Panc1 (cell line): ENCODE data around the gene VEGFD. TPM values are rescaled to one million over a fixed set of nuclear protein-coding genes. Genes with fewer than 3 reads are reported as not detected.

Experiments used
- ATAC-seq: fragments of 200-7000 bp; cut with Tn5 transposase; 2 replicates; pipeline ENCODE4 v1.9.1; 2020; ENCODE audit warnings: mild to moderate bottlenecking, moderate library complexity
- BruUV-seq: library from RNA; stranded (reverse); fragments of 400-500 nt; replicated peaks from 2 replicates; lab custom pipeline; 2021; lab: Mats Ljungman, UMichigan
- CTCF ChIA-PET: fragments of 300-600 bp; sonication (Branson Sonifier 250); formaldehyde crosslinking; loops from one replicate; lab custom pipeline; 2022; ENCODE audit warnings: antibody characterized with exemption; lab: Charles Lee
- POLR2A ChIA-PET: fragments of 300-600 bp; sonication (Branson Sonifier 250); formaldehyde crosslinking; loops from one replicate; lab custom pipeline; 2022; ENCODE audit warnings: antibody characterized with exemption; lab: Charles Lee
- DNase-seq: peaks from one replicate; pipeline ENCODE4 v3.0.0-alpha.2; 2010; ENCODE audit warnings: low read depth, low spot score
- H3K27ac ChIP-seq: 2 replicates; pipeline ENCODE4 v1.5.1; 2011; ENCODE audit warnings: mild to moderate bottlenecking, low read length, inconsistent platforms
- H3K27me3 ChIP-seq: fragments of 200-500 bp; sonication (Bioruptor generic); 2 replicates; pipeline ENCODE4 v1.6.0; 2014; ENCODE audit warnings: low read length, inconsistent platforms; ENCODE audit not compliant: control insufficient read depth, insufficient read depth
- H3K36me3 ChIP-seq: fragments of 200-500 bp; sonication (Bioruptor generic); 2 replicates; pipeline ENCODE4 v1.5.1; 2014; ENCODE audit warnings: inconsistent platforms, mild to moderate bottlenecking, low read length, moderate library complexity; ENCODE audit not compliant: control insufficient read depth, insufficient read depth
- H3K4me1 ChIP-seq: 2 replicates; pipeline ENCODE4 v1.5.1; 2011; ENCODE audit warnings: inconsistent platforms, mild to moderate bottlenecking, low read length, moderate library complexity; ENCODE audit not compliant: control insufficient read depth, insufficient read depth
- H3K4me3 ChIP-seq, 2 experiments: 2 replicates each; pipeline ENCODE4 v1.5.1; 2011 to 2012; ENCODE audit warnings: low read depth in 2 of 2, low read length in 2 of 2, mild to moderate bottlenecking in 2 of 2, inconsistent platforms in 1 of 2, moderate library complexity in 1 of 2
- H3K9me3 ChIP-seq: fragments of 200-500 bp; sonication (Bioruptor generic); 2 replicates; pipeline ENCODE4 v1.5.1; 2014; ENCODE audit warnings: low read depth, mild to moderate bottlenecking, inconsistent platforms, low read length, moderate library complexity; ENCODE audit not compliant: control insufficient read depth, insufficient read depth
- CTCF ChIP-seq: fragments of 450-650 bp; IDR thresholded peaks from 2 replicates; pipeline ENCODE4 v1.5.1; 2017; ENCODE audit warnings: mild to moderate bottlenecking
- POLR2AphosphoS5 ChIP-seq: IDR thresholded peaks from 2 replicates; pipeline ENCODE4 v1.6.1; 2012; ENCODE audit warnings: mild to moderate bottlenecking, low read depth, low read length, moderate library complexity
- REST ChIP-seq, 2 experiments: IDR thresholded peaks; 2 replicates each; pipeline ENCODE4 v1.6.1; 2011 to 2012; ENCODE audit warnings: low read depth in 2 of 2, control low read depth in 1 of 2, low read length in 1 of 2, mild to moderate bottlenecking in 1 of 2, moderate library complexity in 1 of 2; ENCODE audit not compliant: insufficient read depth in 1 of 2
- SIN3A ChIP-seq: IDR thresholded peaks from 2 replicates; pipeline ENCODE4 v1.6.1; 2012; ENCODE audit warnings: low read depth, mild to moderate bottlenecking, low read length, moderate library complexity, borderline replicate concordance; ENCODE audit not compliant: insufficient read depth
- TCF7L2 ChIP-seq: IDR thresholded peaks from 2 replicates; pipeline ENCODE4 v1.6.1; 2011; ENCODE audit warnings: mild to moderate bottlenecking, low read depth, low read length, inconsistent platforms
- in situ Hi-C: cut with HindIII; loops from 2 replicates; pipeline ENCODE4 v1.10.0; 2016; ENCODE audit warnings: low sequenced_read_pairs, low pct_unique_long_range_greater_than_20kb
- intact Hi-C: fragments of 100-400 bp; cut with micrococcal nuclease; formaldehyde crosslinking; loops from one replicate; pipeline ENCODE4 v1.10.0; 2022; ENCODE audit not compliant: unreplicated experiment
- total RNA-seq: library from RNA; stranded (reverse); gene quantifications from one replicate; pipeline ENCODE4 v1.2.1, GENCODE V29; 2021; ENCODE audit not compliant: unreplicated experiment

VEGFD gene
- total RNA-seq, 1 experiment from 2014 or later: not detected

- intact Hi-C loops: no loop called here
- in situ Hi-C loops: no loop called here
- H3K36me3 ChIP-seq: no peaks in the 10 kb centered on the region
- H3K4me3 ChIP-seq: no peak overlapping the region
- CTCF ChIA-PET: no interaction called here
- no peak for ATAC-seq
- no peaks in the 10 kb centered on the region for H3K4me1 ChIP-seq
- POLR2A ChIA-PET: no interaction called here
- no peak for DNase-seq
- no TSS peak for BruUV-seq
- no peaks in the 10 kb centered on the region for H3K27me3 ChIP-seq
- TF ChIP-seq SIN3A (no peak), REST (IDR thresholded peaks at IDR 0.05; ENCODE audit: insufficient read depth in 1 of 2, low read depth in 2 of 2, low read length in 1 of 2) (no peak), TCF7L2 (no peak), CTCF (no peak), POLR2AphosphoS5 (no peak)
- no peaks in the 10 kb centered on the region for H3K9me3 ChIP-seq
- H3K27ac ChIP-seq: no peak overlapping the region
Observed at GRCh38 chrX:15298201-15298600, 86.0 kb downstream of the VEGFD start.

Other genes starting within 250 kb of the VEGFD start
- 6.5 TPM for gene ASB9, start 114.3 kb downstream of the VEGFD start, total RNA-seq
- not detected for gene ASB11, start 68.8 kb downstream of the VEGFD start, total RNA-seq
- 8.2 TPM for gene PIGA, start 48.9 kb downstream of the VEGFD start, total RNA-seq
- 19.7 TPM for gene PIR, start 108.9 kb upstream of the VEGFD start, total RNA-seq
- not detected for gene BMX, start 116.4 kb upstream of the VEGFD start, total RNA-seq
- not detected for gene ACE2, start 216.5 kb upstream of the VEGFD start, total RNA-seq